Measurements from ENCODE around the gene HMX2. TPM values are rescaled to one million over a fixed set of nuclear protein-coding genes. Genes with fewer than 3 reads are reported as not detected.

The HMX2 gene
- total and polyA plus RNA-seq, 2 of the 13 experiments (the other 11 are each of a cell fraction or from before 2014, with no cell fraction given) = not detected

DNA sequence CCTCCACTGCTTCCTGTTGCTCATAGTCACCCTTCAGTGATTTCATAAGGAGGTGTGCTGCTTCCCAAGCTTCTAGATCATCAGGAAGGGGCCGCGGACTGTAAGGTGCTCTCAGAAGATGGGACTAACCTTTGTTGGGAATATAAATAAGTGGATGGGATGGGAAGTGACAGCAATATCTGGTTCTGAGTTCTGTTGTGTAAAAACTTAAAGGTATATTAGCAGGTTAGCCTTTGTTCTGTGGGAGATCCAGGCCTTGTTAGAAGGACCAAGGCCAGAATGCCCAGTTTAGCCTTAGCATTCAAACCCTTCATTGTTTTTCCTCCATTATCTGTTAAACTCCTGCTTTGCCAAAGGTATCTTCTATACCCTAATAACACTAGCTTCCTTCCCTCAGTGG, 18.7 kb downstream of the HMX2 start:
- ChIA-PET POLR2A (no interaction called here), CTCF (ENCODE audit: low intra/inter-chr PET ratio, low total read pairs) (no interaction called here)
- FAIRE-seq = no peak
- peaks cover 2% of the 10 kb centered on the region for H3K79me2 ChIP-seq (ENCODE audit: insufficient read depth, low read length)
- no peak for ATAC-seq
- no peak overlapping the region for H3K4me2 ChIP-seq (ENCODE audit: low read depth, low read length)
- no TSS peak for BruUV-seq (replicated peaks)
- H3K4me3 ChIP-seq (replicated peaks in 1 of 3; ENCODE audit: insufficient read depth in 1 of 3, low read depth in 2 of 3, low read length in 3 of 3) = no peak overlapping the region
- no peak overlapping the region for H3K9ac ChIP-seq (ENCODE audit: insufficient read depth, low read depth, low read length)
- H3K27me3 ChIP-seq (ENCODE audit: control insufficient read depth in 1 of 2, insufficient read depth in 2 of 2, low read length in 2 of 2) = no peaks in the 10 kb centered on the region
- TF ChIP-seq MLLT10 (CRISPR knock-in tag; IDR thresholded peaks at IDR 0.05) (no peak), CEBPB (IDR thresholded peaks at IDR 0.05; ENCODE audit: borderline replicate concordance, low read depth, low read length) (no peak), EEA1 (CRISPR knock-in tag; IDR thresholded peaks at IDR 0.05; ENCODE audit: borderline replicate concordance) (no peak), ATRX (CRISPR knock-in tag; IDR thresholded peaks at IDR 0.05; ENCODE audit: borderline replicate concordance) (no peak), PHF20 (CRISPR knock-in tag; IDR thresholded peaks at IDR 0.05) (no peak), HOXA3 (CRISPR knock-in tag; IDR thresholded peaks at IDR 0.05) (no peak), FOXC1 (CRISPR knock-in tag; IDR thresholded peaks at IDR 0.05; ENCODE audit: borderline replicate concordance) (no peak)
- TF ChIP-seq, protein P1, sequence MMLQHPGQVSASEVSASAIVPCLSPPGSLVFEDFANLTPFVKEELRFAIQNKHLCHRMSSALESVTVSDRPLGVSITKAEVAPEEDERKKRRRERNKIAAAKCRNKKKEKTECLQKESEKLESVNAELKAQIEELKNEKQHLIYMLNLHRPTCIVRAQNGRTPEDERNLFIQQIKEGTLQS (CRISPR knock-in tag; IDR thresholded peaks at IDR 0.05) = no peak
- TF ChIP-seq, protein P2, sequence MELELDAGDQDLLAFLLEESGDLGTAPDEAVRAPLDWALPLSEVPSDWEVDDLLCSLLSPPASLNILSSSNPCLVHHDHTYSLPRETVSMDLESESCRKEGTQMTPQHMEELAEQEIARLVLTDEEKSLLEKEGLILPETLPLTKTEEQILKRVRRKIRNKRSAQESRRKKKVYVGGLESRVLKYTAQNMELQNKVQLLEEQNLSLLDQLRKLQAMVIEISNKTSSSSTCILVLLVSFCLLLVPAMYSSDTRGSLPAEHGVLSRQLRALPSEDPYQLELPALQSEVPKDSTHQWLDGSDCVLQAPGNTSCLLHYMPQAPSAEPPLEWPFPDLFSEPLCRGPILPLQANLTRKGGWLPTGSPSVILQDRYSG (CRISPR knock-in tag; IDR thresholded peaks at IDR 0.05) = no peak
- TF ChIP-seq, protein P3, sequence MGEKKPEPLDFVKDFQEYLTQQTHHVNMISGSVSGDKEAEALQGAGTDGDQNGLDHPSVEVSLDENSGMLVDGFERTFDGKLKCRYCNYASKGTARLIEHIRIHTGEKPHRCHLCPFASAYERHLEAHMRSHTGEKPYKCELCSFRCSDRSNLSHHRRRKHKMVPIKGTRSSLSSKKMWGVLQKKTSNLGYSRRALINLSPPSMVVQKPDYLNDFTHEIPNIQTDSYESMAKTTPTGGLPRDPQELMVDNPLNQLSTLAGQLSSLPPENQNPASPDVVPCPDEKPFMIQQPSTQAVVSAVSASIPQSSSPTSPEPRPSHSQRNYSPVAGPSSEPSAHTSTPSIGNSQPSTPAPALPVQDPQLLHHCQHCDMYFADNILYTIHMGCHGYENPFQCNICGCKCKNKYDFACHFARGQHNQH (CRISPR knock-in tag; IDR thresholded peaks at IDR 0.05) = no peak
- TF ChIP-seq, protein P4, sequence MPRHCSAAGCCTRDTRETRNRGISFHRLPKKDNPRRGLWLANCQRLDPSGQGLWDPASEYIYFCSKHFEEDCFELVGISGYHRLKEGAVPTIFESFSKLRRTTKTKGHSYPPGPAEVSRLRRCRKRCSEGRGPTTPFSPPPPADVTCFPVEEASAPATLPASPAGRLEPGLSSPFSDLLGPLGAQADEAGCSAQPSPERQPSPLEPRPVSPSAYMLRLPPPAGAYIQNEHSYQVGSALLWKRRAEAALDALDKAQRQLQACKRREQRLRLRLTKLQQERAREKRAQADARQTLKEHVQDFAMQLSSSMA (CRISPR knock-in tag; IDR thresholded peaks at IDR 0.05) = no peak
- TF ChIP-seq, protein P5, sequence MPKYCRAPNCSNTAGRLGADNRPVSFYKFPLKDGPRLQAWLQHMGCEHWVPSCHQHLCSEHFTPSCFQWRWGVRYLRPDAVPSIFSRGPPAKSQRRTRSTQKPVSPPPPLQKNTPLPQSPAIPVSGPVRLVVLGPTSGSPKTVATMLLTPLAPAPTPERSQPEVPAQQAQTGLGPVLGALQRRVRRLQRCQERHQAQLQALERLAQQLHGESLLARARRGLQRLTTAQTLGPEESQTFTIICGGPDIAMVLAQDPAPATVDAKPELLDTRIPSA (CRISPR knock-in tag; IDR thresholded peaks at IDR 0.05; ENCODE audit: borderline replicate concordance) = no peak
- intact Hi-C loops (cut with micrococcal nuclease; ENCODE audit: unreplicated experiment) = no loop called here
- H4K20me1 ChIP-seq (ENCODE audit: insufficient read depth, low read length) = peaks cover 3% of the 10 kb centered on the region; the same call in 1 of the 2 replicates
- no peak for DNase-seq (ENCODE audit: low spot score)
- 96% methylated on average over 2 of the region's 2 CpGs for WGBS (ENCODE audit: low lambda C conversion rate)
- no peak overlapping the region for H3K27ac ChIP-seq (ENCODE audit: extremely low read length, insufficient read depth, low read length)
- in situ Hi-C loops (cut with HindIII; ENCODE audit: extremely low pct_ligation_motif_present, low pct_unique_long_range_greater_than_20kb) = no loop called here
- peaks cover 9% of the 10 kb centered on the region for H3K4me1 ChIP-seq (ENCODE audit: insufficient read depth, low read length)
- no peak overlapping the region for H2AFZ ChIP-seq (ENCODE audit: low read length)
- no peaks in the 10 kb centered on the region for H3K9me3 ChIP-seq (ENCODE audit: low read length)
- H3K36me3 ChIP-seq (replicated peaks in 1 of 2; ENCODE audit: control insufficient read depth in 1 of 2, insufficient read depth in 2 of 2, low read length in 2 of 2) = peaks cover 16 to 46% of the 10 kb centered on the region in 2 experiments

Measured in HepG2 (cell line).